HG03175 (cell line): ENCODE data around the gene DHX35.
"Not testable (repeated sequence)": the region's sequence is repeated elsewhere in the genome, so short reads cannot be mapped to it uniquely, and the experiment has no call there.

Source experiments
- ATAC-seq: cut with Tn5 transposase; IDR thresholded peaks from one replicate; pipeline ENCODE4 v1.9.1; 2021; ENCODE audit warnings: mild to moderate bottlenecking, moderate library complexity; ENCODE audit not compliant: unreplicated experiment

The DHX35 gene

DNA sequence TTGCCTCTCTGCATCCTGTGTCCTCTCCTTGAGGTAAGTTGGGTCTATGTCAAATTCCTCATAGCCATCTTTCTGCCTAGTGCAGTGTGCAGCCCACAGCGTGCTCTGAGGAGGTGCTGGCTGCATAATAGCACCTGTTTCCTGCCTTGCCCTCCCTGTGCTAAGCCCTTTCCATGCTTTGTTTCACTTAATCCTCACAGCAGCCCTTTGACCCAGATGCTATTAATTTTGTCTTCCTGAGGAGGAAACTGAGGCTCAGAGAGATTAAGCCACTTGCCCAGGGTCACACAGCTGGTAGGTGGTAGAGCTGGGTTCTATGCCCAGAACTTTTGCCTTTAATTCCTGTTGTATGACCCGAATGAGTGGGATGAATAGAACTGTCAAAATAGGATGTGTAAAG, 22.5 kb upstream of the DHX35 start:
- no peak for ATAC-seq

DNA sequence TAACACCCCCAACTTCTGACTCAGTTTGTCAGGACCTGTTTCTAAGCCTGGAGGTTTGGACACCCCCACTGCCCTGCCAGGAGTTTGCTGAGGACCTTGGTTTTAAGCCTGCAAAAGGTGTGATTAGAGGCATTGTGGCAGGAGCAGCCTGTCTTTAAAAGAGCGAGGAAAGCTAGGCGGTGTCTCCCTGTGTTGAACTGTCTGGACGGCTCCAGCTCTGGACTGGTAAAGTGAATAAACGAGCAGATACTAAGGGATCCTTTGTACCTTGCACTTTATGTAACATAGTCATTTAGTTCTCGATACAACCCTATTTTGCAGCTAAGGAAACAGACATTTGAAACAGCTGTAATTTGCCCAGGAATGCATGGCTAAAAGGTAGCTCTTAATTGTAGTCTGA, 21.5 kb upstream of the DHX35 start:
- no peak for ATAC-seq

DNA sequence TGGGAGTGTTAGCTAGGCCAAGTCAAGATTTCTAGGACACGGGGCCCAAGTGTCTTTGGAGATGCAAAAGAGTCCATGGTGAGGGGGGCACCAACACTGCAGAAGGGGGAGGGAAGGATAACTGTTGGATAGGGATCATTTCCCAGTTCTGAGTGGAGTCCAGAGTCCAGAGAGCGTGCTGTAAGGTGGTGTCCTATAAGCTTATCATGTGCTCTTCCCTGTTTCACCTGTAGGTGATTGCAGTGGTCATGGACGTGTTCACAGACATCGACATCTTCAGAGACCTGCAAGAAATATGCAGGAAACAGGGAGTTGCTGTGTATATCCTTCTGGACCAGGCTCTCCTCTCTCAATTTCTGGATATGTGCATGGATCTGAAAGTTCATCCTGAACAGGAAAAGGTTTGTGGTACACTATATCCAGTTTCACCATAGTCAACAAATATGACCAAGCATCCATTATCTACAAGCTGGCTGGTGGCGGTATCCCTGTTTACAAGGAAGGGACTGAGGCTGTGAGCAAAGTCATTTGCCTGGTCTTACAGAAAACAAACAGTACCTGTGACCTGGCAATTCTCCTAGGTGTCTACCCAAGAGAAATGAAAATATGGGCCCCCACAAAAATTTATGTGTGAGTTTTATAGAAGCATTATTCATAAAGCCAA, 20.3 kb upstream of the DHX35 start:
- ATAC-seq, result no peak

DNA sequence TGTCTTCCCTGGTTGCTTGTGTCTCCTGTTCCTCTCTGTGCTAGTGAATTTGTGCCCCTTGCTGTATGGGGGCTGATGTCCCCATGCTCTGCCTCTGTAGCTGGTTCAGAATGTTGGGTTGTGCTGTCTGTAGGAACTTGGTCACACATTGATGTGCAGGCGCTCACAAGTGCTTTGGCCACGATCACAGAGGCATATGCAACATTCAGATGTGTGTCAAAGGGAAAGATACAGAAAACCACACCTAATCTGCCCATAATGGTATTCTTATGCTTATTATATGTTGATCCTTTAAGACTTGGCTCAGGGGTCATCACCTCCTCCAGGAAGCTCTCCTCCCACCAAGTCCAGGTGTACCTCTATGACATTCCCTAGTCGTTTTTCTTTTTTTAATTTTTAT, 17.1 kb upstream of the DHX35 start:
- ATAC-seq, result no peak

DNA sequence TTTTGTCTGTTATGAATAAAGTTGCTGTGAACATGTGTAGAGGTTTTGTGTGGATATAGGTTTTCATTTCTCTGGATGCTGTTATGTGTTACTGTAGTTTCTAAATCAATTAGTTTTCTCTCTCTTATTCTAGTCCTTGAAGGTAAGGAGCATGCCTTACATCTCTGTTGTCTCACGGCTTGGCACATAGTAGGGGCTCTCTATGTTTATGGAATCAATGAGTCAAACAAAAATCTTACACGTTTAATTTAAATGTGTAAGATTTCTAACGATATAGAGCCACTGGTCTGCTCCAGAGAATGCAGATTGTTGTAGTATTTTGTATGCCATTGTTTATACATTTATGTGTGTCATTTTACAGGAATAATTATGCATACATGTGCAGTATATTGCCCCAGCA, 15.3 kb upstream of the DHX35 start:
- ATAC-seq, result no peak

DNA sequence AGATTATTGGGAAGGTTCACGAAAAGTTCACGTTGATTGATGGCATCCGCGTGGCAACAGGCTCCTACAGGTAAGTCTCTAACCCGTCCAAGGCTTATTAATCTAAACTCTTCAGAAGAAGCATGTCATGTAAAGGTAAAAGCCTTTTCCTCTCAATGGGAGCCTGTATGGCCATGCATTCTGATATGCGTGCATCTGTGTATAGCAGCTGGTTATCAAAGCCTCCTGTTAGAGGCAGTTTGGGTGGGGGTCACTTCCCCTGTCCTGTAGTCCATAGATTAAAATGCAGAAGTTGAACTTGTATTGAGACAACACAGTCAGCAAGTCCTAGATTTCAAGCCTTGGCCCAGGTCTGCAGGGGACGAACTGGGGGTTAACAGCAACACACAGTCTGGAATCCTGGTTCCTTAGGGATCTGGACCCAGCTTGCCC, 14.2 kb upstream of the DHX35 start:
- ATAC-seq, result no peak

DNA sequence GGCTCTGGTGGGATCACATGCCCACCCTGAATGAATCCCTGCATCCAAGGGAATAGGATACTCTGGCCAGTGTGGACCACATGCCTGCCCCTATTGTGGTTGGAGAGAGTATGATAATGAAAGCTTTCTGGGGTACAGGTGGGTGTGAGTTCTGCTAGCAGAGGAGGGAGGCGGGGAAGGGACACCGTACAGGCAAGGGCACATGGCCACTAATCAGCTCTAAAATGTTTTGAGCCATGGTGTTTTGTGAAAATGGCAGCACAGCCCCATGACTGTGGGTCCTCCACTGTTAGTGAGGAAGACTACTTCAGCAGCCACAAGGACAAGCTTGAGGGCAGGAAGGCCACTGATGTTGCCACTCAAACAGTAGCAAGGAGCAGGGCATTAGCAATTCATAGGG, 11.9 kb upstream of the DHX35 start:
- ATAC-seq, result no peak

DNA sequence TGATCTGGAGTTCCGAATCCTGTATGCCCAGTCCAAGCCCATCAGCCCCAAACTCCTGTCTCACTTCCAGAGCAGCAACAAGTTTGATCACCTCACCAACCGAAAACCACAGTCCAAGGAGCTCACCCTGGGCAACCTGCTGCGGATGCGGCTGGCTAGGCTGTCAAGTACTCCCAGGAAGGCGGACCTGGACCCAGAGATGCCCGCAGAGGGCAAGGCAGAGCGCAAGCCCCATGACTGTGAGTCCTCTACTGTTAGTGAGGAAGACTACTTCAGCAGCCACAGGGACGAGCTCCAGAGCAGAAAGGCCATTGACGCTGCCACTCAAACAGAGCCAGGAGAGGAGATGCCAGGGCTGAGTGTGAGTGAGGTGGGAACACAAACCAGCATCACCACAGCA, 10.5 kb upstream of the DHX35 start:
- ATAC-seq, result no peak

DNA sequence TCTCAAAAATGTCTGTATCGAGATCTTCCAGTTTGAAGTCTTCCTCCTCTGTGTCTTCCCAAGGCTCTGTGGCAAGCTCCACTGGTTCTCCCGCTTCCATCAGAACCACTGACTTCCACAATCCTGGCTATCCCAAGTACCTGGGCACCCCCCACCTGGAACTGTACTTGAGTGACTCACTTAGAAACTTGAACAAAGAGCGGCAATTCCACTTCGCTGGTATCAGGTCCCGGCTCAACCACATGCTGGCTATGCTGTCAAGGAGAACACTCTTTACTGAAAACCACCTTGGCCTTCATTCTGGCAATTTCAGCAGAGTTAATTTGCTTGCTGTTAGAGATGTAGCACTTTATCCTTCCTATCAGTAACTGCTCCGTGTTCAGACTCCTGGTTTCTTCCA, 10.0 kb upstream of the DHX35 start:
- no peak for ATAC-seq

DNA sequence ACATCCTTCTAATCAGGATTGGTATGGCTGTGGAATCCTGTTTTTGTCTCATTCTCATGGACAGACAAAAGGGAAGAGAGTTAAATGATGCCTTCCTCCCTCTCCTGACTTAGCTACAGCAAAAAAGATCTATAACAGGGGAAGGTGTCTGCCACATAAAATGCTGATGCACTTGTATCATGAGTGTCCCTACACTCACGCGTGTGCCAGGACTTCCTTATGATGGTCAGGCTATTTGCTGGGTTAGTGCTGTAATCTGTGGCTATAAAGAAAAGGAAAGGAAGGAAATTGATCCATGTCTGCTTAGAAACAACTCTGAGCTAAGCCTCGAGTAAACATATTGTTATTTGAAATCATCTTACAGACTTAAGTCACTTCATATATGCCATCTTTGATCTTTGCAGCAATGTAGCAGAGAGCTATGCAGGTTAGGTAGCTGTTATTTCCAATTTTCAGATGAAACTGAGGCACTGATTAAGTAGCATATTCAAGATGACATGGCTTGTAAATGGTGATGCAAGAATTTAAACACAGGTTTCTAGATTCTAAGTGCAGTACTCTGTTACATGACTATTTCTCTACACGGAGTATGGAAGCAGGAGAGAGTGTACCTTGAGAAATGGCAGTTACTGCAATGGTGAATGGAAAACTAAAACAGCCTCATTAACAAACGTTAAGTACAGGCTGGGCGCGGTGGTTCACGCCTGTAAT, 8.4 kb upstream of the DHX35 start:
- ATAC-seq, result no peak

DNA sequence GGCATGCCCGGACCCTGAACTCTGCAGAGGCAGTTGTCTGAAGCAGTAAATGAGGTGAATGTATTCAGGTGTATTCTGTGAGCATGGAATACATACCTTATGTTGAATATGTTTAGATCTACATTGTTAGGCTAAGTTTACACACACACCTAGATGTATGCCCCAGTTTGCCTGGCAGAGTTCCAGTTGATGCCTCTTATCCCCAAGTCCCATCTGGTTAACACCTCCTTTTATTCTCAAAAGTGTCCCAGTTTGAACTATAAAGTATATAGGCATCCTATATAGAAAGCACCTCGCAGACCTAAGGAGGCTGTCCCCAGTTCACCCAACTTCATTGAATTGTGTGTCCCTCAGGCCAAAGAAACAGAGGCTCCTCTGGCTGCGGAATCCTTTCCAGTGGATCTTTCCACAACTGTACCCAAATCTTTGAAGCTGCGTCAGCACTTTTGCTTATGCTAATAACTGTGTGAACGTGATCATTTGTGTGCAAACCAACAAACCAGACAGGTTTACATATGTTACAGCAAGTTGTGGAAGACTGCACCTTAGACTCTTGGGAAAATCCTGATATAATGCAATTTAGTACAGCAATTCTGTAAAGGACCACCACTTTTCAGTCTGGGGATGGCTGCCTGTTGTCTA, 4.8 kb upstream of the DHX35 start:
- ATAC-seq, result no peak

DNA sequence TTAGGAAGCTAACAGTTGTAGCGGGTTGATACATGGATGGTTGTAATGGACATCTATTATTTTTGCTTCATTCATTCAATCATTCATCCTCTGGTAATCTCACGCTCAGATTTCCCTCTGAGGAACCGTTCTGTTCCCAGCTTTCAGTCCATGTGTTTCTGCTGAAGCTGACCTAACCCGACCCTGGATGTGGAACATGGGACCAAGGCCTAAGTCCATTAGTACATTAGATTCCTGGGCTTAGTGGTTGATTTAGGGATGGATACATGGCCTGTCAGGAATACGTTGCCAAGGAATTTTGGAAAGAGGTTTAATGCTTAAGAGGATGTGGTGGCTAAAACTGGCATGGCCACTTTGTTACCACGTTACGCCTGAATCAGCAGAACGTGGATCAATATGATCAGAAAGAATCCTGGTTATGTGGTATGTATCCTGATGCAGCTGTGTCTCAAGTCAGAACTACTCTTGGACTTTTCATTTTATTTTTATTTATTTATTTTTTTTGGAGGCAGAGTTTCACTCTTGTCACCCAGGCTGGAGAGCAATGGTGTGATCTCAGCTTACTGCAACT, 4.1 kb upstream of the DHX35 start:
- ATAC-seq, result no peak

DNA sequence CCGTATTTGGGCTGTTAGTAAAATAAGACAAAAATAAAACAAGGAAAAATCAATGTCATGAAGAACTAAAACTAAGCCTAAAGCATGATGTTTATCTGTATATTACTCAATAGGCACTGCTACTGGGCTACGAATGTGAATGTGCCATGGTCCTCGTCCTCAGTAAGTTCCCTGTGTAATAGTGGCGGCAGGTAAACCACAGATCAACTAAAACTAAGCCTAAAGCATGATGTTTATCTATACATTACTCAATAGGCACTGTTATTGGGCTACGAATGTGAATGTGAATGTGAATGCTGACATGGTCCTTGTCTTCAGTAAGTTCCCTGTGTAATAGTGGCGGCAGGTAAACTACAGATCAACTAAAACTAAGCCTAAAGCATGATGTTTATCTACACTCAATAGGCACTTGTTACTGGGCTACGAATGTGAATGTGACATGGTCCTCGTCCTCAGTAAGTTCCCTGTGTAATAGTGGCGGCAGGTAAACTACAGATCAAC, 1.9 kb upstream of the DHX35 start:
- not testable (repeated sequence) for ATAC-seq

DNA sequence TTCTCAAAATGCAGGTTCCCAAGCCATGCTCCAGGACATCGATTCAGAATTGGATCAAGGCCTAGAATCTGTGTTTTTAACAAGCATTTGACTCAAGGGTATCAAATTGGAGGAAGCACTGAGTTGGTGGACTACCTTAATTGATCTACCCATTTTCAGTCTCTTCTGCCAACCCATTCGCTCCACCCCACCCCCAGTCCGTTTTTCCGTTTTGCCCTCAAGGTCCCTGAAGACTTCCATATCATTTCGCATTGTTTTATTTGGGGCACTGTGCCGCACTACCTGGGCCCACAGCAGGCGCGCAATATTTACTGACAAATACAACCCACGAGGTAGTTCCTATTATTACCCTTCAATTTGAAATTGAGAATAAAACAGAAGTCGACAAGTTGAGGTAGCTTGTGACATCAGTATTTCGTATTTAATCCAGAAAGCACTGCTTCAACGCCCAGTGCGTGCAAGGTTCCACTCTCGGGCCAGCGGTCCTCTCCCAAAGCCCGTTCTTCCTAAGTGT, 557 bp upstream of the DHX35 start:
- no peak for ATAC-seq

DNA sequence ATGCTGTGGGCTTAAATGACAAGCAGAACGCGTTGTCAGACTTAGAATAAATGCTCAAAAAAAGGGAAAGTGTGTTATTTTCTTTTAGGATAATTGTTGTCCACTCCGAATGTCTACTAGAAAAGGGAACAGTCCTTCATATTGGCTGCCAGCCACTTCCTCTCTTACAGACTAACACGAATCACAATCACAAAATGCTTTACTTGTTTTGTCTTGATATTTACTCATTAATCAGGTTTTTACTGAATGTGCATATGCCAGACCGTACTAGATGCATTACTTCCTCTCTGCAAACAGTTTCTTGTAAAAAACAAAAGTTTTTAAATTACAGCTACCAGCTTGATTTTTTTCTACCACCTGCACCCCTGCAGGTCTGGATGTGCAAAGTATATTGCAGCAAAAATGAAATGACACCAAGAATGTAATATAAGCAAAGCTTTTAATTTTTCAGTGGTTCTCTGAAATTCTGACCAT, 821 bp downstream of the DHX35 start:
- ATAC-seq, result no peak

DNA sequence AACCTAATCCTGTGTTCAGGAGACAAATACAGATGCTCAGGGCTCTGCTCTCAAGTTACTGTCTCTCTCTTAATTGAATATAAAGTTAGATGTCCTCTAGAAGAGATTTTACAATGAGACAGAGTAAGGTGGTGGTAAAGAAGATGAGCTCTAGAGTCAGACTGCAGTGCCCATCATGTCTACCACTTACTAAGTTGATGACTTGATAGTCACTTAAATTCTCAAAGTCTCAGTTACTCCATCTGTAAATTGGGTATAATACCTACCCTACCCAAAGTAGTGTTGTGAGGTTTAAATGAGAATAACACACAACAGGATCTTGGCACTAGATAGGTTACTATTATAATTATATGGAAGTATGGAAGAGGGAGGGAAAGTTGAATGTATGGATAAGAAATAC, 1.6 kb downstream of the DHX35 start:
- no peak for ATAC-seq

DNA sequence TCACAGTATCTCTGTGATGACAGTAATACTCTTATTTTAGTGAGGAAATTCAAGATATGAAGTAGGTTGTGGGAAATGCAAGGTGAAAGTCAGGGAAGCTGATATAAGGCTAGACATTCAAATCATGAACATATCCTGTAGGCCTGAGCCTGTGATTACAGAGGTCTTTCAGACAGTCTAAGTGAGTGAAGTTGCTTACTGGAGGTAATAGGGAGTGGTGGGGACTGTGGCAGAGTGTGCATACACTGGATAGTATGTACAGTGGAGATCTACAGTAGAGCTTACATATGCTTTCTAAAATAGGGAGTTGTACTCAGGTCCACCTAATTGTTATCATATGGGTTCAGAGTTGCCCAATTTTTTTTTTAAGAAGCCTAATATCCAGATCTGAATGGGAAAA, 3.1 kb downstream of the DHX35 start:
- no peak for ATAC-seq

DNA sequence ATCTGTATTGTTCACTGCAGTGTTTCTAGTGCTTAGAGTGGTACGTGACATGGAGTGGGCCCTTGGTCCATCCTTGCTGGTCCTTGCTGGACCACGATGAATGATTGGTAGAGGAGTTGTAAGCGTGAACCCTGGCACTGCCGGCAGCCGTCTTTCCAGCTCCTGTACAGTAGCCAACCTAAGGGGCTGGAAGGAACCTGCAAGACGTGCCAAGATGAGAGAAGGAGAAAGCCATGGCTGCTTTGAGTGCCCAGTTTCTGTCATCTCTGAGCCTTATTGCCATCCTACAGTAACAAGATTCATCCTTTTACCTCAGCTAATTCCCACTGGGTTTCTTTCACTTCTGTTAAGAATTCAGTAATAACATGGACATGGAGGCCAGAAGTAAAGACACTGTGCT, 5.9 kb downstream of the DHX35 start:
- ATAC-seq, result no peak

DNA sequence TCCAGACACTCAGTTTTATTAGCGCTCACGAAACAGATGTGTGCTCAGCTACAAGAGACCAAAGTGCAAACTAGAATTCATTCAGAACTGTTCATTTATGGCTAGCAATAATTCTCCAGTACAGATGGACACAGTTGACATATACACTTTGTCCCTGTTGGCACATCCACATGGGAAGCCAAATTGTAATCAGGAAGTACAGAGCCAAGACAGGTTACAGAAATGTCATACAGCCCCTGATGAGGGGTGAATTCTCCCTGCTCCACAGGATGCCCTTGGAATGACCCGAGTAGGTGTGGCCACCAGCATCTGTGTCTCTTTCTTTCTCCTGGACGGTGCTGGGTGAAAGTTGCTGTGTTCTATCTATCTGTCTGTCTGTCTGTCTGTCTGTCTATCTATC, 7.6 kb downstream of the DHX35 start:
- no peak for ATAC-seq

DNA sequence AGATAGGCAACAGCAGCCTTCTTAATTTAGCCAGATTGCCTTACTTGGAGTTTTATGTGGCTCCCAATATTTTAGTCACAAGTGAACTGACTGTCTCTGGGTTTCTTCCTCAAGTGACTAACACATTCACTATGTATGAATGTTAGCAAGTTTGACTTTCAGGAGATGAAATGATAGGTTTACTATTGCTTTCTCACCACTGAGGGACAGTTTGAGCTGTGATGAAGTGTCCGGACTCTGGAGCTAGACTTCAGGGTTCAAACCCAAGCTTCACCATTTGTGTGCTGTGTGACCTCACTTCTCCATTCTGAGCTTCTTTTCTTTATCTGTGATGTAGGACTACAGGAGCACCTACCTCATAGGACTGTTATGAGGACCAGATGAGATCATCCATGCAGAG, 8.2 kb downstream of the DHX35 start:
- ATAC-seq, result no peak

DNA sequence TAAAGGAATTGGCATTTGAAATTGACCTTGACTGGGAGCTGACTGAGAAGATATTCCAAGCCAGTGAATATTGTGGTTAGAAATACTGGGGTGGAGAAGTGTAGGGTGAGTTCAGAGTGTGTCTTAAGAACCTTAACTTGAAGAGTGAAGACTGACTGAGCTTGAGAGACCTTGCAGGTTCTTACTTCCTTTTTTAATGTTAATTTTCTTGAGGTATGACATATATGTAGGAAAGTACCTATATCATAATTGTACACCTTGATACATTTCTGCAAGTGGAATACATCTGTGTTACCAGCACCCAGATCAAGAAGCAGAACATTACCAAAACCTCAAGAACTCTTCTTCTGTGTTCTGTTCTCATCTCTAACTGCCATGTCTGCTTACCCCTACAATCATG, 11.0 kb downstream of the DHX35 start:
- no peak for ATAC-seq

DNA sequence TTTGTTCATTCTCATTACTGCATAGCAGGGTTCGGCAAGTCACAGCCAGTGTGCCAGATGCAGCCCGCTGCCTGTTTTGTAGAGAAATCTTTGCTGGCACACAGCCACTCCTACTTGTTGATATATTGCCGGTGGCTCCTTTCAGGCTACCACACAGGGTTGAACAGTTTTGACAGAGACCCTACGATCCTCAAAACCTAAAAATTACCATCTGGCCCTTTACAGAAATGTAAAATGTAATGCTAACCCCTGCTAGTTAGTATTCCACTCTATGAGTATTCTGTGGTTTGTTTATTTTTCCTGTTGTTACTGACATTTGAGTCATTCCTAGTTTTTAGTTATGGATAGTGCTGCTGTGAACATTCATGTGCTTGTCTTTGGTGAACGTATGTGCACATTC, 11.5 kb downstream of the DHX35 start:
- ATAC-seq, result no peak
